Measurements from ENCODE around the gene PSMC3.

The PSMC3 gene

DNA sequence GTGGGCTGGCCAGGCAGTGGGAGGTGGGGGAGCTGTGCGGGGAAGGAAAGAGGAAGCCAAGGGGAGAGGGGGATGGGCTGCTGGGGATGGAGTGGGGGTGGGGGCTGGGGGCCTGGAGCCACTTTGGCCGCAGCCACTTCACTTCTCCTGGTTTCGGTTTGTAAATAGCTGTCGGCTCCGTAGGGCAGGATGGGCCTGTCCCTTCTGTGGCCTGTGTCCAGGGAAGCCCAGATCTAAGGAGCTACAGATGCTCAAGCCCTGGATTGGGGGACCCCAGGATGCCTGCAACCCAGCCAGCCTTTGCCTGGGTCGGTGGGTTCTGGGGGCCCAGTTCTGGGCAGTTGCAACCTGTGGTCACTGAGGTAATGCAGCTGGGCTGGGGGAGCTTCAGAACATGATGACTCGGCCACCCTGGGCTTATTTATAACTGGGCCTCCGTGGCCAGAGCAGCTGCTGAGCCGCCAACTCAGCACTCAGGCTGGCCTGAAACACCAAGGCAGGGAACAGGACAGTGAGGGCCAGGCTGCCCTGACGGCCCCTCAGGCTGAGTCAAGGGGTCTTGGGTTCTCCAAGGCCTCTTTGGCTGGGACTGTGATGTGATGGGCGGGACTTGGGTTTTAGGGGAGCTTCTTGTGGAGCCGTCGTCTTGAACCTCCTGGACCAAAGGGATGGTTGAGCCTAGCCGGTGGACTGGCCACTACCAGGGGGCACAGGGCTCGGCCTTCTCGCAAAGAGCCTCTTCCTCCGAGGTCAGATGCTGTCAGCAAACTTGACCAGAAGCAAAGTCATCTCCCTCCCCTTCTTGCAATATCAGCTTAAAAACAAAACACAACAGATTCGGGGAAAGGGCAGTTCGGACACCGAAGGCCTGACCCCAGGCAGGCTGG lies 32.8 kb downstream of the PSMC3 start:
- no peak for DNase-seq

DNA sequence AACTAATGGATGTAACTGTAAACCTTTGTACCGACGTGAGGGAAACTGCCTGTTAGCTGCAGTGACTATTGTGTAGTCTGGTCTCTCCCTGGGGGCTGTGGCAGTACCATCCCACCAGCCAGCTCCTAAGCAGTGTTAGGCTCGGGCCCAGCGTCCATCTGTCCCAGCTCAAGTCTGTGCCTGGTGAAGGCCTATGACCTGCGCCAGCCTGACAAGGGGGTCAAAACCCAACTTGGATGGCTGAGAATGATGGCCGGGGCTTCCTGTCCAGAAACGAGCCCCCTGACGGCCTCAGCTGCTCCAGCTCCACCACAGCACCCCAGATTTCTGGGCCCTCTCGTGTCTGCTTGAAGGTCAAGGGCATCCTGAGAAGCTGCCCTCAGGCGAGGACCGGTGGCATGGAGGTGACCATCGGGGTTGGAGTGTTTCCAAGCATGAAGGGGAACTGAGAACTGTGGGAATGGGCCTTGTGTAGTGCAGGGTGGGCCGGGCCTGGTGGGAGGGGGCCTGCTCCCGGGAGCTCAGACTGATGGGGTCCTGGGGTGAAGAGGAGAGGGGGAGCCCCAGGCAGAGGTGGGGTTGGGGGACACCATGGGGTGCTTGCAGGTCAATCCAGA lies 33.6 kb downstream of the PSMC3 start:
- DNase-seq: no peak

DNA sequence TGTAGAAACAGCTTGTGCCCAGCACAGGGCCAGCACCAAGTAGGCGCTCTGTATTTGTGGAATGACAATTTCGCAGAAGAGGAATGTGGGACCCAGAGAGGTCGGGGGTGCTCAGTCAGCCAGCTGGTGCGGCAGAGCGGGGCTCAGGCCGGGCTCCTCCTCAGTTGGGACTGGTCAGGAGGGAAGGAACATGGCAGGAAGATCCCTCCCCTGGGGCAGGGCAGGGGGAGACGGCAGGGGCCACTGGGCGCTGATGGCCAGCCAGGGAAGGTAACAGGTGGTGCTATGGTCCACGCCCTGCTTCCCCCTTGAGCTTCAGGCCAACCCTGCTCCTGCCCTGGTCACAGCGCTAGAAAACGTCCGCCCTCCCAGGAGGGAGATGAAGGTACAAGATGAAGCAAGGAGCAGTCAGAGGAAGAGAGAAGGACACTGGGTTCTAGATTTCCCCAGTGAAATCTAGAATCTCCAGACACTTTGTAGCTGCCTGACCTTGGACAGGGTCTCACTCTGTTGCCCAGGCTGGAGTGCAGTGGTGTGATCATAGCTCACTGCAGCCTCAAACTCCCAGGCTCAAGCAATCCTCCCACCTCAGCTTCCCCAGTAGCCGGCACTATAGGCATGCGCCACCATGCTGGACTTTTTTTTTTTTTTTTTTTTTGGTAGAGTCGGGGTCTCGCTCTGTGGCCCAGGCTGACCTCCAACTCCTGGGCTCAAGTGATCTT lies 34.4 kb downstream of the PSMC3 start:
- no peak for DNase-seq

DNA sequence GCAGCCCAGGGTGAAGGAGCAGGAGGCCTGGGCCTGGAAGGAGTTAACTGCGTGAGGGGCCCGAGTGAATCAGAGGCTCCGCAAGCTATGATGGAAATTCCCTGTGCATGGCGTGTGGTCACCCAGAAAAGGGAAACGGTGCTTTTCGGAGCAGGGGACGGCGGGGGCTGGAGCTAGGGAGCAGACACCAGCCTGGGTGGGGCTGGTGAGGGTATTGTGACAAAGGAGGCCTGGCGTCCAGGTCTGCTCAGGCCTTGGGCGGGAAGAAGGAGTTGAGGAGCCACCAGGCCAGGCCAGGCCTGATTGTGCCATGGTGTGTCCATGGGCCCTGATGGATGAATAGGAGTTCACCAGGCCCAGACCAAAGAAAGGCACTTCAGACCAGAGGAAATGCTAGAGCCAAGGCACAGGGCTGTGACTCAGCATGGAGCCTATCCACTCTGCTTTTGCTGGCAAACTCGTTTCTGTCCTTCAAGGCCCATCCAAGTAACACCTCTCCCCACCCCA lies 35.1 kb downstream of the PSMC3 start:
- no peak for DNase-seq

DNA sequence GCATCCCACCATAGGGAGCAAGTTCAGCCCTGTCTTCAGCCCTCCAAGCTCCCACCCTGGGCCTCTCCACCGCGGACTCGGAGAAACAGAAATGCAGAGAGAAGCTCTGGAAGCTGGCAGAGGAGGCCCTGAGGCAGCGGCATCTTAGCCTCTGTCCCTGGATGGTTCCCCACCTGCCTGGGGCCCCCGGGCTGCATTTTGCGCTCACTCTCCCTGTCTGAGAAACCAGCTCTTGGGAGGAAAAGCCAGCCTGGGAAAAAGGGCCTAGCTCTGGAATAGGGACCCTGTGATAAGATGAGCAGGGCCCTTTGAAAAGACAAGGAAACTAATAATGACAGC lies 35.8 kb downstream of the PSMC3 start:
- DNase-seq: no peak

DNA sequence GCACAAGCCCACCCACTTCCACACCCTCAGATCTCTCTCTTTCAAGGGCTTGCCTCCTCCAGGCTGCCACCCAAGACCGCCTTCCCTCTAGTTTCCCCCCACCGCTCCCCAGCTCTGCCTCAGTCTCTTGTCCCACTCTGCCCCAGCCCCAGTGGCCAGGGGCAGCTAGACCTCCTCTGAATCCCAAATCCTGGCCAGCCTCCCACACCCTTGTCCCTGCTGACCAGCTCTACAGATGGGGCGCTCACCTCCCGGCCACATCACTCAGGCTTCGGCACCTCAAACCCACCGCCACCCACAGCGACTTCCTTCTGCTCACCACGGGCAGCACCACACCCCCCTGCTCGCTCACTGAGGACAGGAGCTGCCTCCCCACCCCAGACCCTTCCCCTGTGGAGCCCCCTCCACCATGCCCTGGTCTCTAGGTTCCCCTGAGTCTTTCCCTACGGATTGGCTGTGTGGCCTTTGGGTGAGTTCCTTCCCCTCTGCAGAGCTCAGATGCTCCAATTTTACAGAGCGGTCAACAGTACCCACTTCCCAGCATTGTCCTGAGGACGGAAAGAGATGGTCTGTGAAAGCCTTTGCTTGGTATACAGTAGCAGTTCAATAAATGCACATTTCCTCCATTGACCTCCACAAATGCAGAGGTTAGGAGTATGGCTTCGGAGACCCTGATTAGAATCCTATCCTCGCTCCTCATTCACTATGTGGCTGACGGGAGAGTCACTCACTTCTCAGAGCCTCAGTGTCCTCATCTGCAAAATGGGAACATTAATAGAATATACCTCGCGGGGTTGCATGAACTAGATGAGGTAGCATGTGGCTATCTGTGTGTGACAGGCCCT lies 36.4 kb downstream of the PSMC3 start:
- DNase-seq: no peak

DNA sequence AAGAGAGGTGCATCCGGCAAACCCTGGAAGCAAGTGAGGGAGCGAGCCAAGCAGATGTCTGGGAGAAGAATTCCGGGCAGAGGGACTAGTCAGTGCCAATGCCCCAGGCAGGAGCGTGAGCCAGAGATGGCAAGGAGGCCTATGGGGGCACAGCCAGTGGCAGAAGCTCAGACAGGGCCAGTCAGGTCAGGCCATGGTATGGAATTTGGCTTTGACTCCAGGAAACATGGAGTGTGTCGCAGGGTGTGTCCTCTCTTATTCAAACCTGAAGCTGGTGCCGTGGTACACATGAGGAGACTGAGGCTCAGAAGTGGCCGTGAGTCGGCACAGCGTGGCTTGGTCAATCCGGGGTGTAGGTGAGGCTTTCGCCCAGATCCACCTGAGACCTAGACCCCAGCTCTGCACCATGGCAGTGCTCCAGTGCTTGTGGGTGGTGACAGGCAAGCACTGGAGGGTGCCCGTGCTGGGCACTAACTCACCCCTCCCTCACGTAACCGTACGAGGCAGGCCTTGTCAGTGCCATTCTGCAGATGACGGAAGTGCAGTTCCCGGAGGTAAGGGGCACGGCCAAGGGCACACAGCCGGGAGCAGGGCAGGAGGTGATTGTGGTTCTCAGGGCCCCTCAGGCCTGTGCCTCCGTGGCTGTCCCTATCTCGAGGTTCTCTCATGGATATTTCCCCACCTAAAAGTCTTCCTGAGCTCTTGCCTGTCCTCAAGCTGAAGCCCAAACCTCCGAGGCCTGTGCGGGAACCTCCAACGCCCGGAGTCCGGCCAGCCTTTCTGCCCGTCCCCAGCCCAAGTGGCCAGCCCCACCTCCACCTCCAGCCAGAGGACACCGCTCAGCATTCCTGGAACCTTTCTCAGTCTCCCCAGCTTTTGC lies 37.3 kb downstream of the PSMC3 start:
- DNase-seq: no peak

DNA sequence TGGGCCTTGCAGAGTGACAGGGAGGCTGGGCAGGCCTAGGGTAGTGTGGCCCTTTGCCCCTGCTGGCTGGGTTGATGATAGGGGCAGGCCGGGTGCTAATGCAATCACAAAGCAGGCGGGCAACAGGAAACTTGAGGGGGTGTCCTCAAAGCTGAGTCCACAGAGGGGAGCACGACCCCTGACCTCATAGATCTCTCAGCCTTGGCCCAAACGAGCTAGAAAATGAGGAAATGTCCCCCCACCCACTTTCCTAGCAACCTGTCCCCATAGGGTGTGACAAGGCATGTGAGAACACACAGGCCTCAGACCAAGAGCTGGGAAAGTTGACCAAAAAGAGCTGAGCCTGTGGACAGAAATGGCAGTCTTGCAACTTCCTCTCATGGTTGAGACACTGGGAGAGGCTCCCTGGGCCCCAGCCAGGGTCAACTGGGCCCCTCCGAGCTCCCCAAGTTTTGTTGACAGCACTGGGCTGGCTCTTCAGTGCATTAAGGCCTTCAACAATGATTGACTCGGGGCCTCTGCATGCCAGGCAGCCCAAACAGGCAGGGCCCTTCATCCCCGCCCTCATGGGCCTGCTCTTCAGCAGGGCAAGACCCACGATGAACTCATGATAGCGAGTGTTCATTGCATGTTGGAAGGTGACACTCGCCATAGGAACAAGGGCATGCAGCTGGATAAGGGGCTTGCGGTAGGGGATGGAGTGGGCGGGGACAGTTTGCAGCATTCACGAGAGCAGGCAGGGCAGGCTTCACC lies 38.1 kb downstream of the PSMC3 start:
- no peak for DNase-seq

DNA sequence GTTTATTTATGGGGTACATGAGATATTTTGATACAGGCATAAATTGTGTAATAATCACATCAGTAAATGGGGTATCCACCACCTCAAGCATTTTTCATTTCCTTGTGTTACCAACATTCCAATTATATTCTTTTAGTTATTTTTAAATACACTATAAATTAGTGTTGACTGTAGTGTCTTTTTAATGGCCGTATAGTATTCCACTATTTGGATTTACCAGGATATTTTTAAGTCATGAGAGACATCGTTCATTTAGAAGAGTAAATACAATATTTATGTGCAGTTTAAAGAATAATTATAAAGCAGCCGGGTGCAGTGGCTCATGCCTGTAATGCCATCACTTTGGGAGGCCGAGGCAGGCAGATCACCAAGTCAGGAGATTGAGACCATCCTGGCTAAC lies 41.7 kb downstream of the PSMC3 start:
- DNase-seq: no peak

DNA sequence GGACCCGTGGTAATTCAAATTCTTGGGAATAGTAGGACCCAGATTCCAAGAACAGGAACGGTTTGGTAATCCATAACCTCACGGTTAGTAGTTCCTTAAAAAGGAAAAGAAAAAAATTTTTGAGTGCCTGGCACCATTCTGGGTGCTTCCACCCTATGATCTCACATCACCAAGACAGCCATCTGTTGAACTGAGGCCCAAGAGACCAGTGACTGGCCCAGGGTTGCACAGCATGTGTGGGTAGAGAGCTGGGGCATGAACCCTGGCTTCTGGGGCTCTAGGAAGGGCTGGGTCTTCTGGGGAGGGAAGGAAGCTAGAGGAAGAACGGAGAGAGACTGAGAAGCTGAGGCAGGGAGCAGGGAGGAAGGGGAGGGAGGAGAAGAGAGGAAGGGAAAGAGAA lies 43.2 kb downstream of the PSMC3 start:
- no peak for DNase-seq

DNA sequence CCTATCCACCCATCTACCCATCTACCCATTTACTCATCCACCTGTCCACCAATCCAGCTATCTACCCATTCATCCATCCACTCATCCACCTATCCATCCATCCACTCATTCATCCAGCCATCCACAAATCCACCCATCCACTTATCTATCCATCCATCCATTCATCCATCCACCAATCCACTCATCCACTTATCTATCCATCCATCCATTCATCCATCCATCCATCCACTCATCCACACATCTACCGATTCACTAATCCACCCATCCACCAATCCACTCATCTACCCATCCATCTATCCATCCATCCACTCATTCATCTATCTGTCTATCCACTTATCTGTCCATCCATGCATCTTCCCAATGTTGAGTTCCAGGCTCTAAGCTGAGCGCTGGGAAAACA lies 46.2 kb downstream of the PSMC3 start:
- DNase-seq: no peak

DNA sequence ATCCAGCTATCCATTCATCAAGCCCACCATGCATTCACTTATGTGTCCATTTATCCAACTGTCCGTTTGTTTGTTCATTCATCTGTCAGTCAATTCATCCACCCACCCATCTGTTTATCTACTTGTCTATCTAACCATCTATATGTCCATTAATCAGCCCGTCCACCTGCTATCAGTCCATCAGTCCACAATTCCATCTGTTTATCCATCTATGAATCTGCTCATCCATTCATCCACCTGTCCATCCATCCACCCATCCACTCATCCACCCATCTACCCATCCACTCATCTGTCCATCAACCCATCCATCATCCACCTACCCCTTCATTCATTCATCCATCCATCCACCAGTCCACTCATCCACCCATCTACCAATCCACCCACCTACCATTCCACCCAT lies 46.9 kb downstream of the PSMC3 start:
- DNase-seq: no peak

DNA sequence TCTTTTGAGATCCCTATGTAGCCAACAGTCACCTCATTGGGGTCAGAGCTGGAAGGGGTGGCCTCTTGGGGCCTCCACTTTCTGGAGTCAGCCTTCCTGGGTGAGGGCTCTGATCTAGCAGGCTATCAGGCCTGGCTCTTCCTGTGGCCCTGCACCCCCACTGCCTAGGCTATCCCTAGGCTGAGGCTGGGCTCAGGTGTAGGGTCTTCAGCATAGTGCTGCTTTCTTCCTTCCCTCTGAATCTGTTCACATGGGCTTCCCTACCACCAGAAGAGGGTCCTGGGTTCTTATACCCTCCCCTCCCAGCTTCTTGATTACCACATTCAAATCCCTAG lies 47.4 kb downstream of the PSMC3 start:
- no peak for DNase-seq

DNA sequence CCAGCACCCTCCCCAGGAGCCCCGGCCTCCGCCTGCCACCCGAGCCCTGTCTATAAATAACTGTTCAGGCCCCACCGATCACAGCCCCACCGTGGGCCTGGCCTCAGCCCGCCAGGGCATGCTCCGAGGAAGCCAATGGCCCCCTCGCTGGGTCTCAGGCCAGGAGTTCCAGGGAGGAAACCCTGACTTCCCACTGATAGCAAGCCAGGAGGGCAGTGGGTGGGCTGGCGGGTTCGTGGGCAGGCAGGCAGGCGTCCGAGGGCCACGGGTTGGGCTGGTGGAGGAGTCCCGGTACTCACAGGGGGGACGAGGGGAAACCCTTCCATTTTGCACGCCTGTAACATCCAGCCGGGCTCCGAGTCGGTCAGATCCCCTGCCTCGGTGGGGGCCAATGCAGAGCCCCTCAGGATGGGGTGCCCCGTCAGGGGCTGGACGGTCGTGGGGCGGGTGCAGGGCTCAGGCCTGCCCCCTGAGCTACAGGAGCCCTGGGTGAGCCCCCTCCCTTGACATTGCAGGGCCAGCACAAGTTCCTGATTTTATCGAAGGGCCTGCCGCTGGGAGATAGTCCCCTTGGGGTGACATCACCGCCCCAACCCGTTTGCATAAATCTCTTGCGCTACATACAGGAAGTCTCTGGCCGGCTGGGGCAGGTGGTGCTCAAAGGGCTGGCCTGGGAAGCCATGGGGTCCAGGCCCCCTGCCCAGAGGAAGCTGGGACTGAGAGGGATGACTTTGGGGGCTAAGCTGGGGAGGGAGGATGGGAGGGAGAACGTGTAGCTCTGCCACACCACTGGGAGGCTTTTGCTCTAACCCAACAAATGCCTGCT lies 48.0 kb downstream of the PSMC3 start, which contains the start of gene SPI1:
Gene SPI1 (minus strand): TSS at position 538 of the 826 bp plus-strand sequence. CDS start 194 bp downstream, at position 344.
- no peak for DNase-seq

DNA sequence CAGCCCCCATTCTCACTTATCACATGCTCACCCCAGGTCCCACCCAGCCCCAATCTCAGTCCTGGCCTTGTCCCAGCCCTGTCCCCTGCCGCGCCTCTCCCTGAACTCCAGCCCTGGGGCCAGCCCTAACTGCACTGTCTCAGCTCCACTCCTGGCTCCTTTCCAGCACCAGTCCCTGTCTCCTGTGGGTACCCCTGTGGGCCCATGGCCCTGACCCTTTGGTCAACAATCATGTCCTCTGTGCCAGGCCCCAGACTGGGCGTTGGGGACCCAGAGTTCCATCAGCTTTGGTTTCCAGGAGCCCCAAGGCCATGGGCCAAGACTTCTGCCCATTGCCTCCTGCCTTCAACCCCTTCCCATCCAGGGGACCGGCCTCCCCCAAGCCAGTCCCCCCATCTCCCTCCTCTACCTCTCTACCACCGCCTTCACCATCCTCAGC lies 48.6 kb downstream of the PSMC3 start:
- DNase-seq: no peak

DNA sequence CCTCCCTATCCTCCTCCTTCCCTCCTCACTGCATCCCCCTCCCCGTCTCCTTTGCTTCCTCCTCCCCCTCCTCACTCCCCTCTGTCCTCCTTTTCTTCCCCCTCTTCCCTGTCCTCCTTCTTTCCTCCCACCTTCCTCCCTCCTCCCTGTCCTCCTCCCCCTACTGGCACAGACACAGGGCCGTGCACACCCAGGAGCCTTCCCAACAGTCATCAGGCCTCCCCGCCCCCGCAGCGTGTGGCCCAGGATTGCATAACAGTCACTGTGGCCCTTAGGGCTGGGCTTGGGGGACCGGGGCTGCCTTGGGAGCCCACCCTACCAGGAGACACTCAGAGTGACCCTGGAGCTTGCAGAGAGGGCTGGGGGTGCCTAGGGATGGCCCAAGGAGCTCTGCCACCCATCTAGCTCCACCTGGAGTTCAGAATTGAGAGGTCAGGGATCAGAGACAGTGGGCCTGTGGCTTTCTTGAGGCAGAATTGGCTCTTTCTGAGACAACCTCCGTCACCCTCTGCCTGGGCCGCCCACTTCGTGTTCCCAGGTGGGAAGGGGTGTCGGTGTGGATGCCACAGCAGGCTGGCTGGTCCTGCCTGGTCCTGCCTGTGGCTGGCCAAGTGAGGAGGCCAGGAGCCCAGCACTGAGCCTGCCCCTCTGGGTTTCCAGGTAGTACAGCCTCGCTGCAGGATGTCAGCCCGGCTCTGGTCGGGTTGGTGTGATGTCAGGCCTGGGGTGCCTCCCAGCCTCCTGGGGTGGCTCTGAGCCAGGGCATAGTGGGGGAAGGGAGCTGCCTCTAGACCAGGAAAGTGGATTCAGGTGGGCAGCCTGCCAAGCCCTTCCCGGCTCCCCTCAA lies 49.5 kb downstream of the PSMC3 start:
- DNase-seq: no peak

DNA sequence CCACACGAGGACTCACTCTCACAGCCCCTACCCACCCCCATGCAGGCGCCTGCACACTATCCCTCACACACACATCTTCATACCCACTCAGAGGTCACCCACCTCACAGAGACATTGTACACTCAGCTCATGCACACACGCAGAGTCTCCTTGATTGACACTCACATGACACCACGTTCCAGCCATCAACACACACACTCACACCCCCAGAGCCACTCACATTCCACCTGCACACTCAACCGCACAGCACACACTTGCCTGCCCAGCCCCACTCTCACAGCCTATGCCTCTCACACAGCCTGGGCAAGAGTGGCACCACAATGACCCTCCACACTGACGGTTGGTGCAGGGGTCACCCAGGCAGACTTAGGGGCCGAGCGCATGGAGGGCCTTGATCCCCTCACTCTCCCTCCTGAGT lies 50.1 kb downstream of the PSMC3 start:
- no peak for DNase-seq

DNA sequence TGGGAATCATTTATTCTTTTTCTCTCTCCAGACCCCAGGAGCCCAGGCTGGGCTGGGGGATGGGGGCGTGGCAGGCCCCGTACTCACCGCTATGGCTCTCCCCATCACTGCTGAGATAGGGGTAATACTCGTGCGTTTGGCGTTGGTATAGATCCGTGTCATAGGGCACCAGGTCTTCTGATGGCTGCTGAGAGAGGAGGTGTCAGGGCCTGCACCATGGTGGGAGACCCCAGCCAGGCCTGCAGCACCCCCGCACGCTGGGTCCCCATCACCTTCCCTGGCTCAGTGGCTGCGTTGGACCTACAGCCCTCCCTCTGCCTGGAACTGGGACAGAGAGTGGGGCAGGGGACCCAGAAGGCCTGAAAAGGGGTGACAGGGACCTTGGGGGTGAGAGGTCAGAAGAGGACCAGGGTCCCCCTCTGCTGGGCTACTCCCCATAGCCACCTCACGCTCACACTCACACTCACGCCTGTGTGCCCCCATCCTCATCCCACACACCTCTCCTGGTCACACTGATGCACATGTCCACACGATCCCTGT lies 50.6 kb downstream of the PSMC3 start:
- no peak for DNase-seq

DNA sequence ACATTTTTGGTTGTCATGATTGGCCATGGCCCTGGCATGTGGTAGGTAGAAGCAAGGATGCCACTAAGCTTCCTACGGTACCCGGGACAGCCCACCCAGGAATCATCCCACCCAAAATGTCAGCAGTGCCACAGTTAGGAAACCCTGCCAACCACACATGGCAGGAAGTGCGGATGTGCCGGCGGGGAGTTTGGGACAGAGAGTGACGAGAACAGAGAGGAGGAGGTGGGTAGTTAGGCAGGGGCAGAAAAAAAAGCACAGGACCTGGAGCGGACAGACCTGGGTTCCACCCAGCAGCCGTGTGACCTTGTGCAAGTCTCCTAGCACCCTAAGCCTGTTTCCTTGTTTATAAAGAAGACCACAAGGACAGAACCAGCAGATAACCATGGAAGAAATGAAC lies 51.2 kb downstream of the PSMC3 start:
- no peak for DNase-seq

All from activated CD4-positive, CD25-positive, alpha-beta regulatory T cell (primary cell).